ENCODE data around the gene AATK. TPM values are rescaled to one million over a fixed set of nuclear protein-coding genes. Genes with fewer than 3 reads are reported as not detected.

Gene AATK
- total and polyA plus RNA-seq, 12 donors, result 1.5 to 8.5 (median 6.2) TPM

- ATAC-seq, result peak in 2 of 8 donors; percentile 20 to 30
These were observed 97.4 kb downstream of the AATK start for GRCh38 chr17:81068411-81069134.

GRCh38 chr17:81067391-81067811 is 98.6 kb downstream of the AATK start:
- peaks cover 19 to 39% (median 30%) of the 10 kb centered on the region in 9 donors for H3K4me1 ChIP-seq
- no peak for ATAC-seq
- no peaks in the 10 kb centered on the region for H3K27me3 ChIP-seq
- no peak overlapping the region for H3K4me3 ChIP-seq
- no peak for DNase-seq
- 66 to 76% methylated on average over 20 of the region's 20 CpGs for WGBS, 2 donors
- H3K27ac ChIP-seq, result no peak overlapping the region
- H3K9me3 ChIP-seq, result no peaks in the 10 kb centered on the region
- no peak for TF ChIP-seq CTCF (IDR thresholded peaks at IDR 0.05)
- H3K36me3 ChIP-seq, result no peaks in the 10 kb centered on the region
- intact Hi-C loops (cut with DNase I), result no loop called here

More at GRCh38 chr17:81068411-81069134, 97.4 kb downstream of the AATK start:
- 90 to 93% methylated on average over 25 to 26 of the region's 26 CpGs for WGBS, 2 donors
- Histone ChIP-seq H3K27ac (peak overlapping the region in 3 of 10 donors; percentile 1 to 48 (median 36)), H3K36me3 (no peaks in the 10 kb centered on the region), H3K4me1 (peaks cover 17 to 32% (median 23%) of the 10 kb centered on the region in 9 donors), H3K9me3 (no peaks in the 10 kb centered on the region), H3K4me3 (no peak overlapping the region), H3K27me3 (no peaks in the 10 kb centered on the region)
- no peak for TF ChIP-seq CTCF (IDR thresholded peaks at IDR 0.05)
- DNase-seq, result no peak
- intact Hi-C loops (cut with DNase I), result no loop called here

Small RNA genes lying within 50 kb of the gene (microRNA-seq; reads per million reads assigned to microRNA genes)
- gene MIR1250, result 1.8 to 2.6 reads per million in 2 donors
- gene MIR3065, result 0 reads per million in 2 donors
- gene MIR338, result 0 reads per million in 2 donors
- gene MIR657, result 0 reads per million in 2 donors

Other genes starting within 250 kb of the AATK start
- gene CHMP6, start 174.4 kb downstream of the AATK start, total RNA-seq, result 10 to 100 TPM; 17.5 to 26.4 (median 22.1) TPM
- gene CHMP6, start 174.4 kb downstream of the AATK start, polyA plus RNA-seq, result 10 to 100 TPM; 23.8 to 30.6 TPM
- gene BAIAP2, start 131.1 kb downstream of the AATK start, total RNA-seq, result 10 to 100 TPM in 9 of 10 donors, 1 to 10 TPM in 1; 9.5 to 25.8 (median 13.8) TPM
- 10 to 100 TPM; 16.1 to 18.7 TPM for gene BAIAP2, start 131.1 kb downstream of the AATK start, polyA plus RNA-seq
- gene PVALEF, start 714 bp downstream of the AATK start, total RNA-seq, result not detected
- not detected for gene PVALEF, start 714 bp downstream of the AATK start, polyA plus RNA-seq
- gene CEP131, start 56.7 kb upstream of the AATK start, total RNA-seq, result 10 to 100 TPM in 1 of 10 donors, 1 to 10 TPM in 9; 6.4 to 14.4 (median 7.6) TPM
- 10 to 100 TPM in 1 of 2 donors, 1 to 10 TPM in 1; 8.8 to 20.9 TPM for gene CEP131, start 56.7 kb upstream of the AATK start, polyA plus RNA-seq
- 10 to 100 TPM in 4 of 10 donors, 1 to 10 TPM in 6; 6.2 to 21.4 (median 9.2) TPM for gene TEPSIN, start 72.8 kb upstream of the AATK start, total RNA-seq
- gene TEPSIN, start 72.8 kb upstream of the AATK start, polyA plus RNA-seq, result 10 to 100 TPM; 12.5 to 30.4 TPM
- 10 to 100 TPM; 49.6 to 74.8 (median 58.9) TPM for gene NDUFAF8, start 73.1 kb upstream of the AATK start, total RNA-seq
- gene NDUFAF8, start 73.1 kb upstream of the AATK start, polyA plus RNA-seq, result 10 to 100 TPM; 41.5 to 68.0 TPM
- gene SLC38A10, start 129.1 kb upstream of the AATK start, total RNA-seq, result 10 to 100 TPM; 27.8 to 50.0 (median 37.9) TPM
- gene SLC38A10, start 129.1 kb upstream of the AATK start, polyA plus RNA-seq, result 10 to 100 TPM; 56.0 to 56.2 TPM
- 10 to 100 TPM in 2 of 10 donors, 1 to 10 TPM in 8; 6.3 to 11.1 (median 9.2) TPM for gene BAHCC1, start 229.2 kb upstream of the AATK start, total RNA-seq
- 10 to 100 TPM in 1 of 2 donors, 1 to 10 TPM in 1; 4.8 to 13.1 TPM for gene BAHCC1, start 229.2 kb upstream of the AATK start, polyA plus RNA-seq